GM23338 (cell line): ENCODE data around the gene CNDP1. TPM values are rescaled to one million over a fixed set of nuclear protein-coding genes. Genes with fewer than 3 reads are reported as not detected.

ENCODE experiments used
- ATAC-seq: fragments of 200-7000 bp; cut with Tn5 transposase; 3 replicates; pipeline ENCODE4 v1.9.1; 2020
- DNase-seq: peaks from one replicate; pipeline ENCODE4 v3.0.0-alpha.2; 2015; ENCODE audit warnings: low spot score
- H2AFZ ChIP-seq: fragments of 200-600 bp; sonication (generic); 2 replicates; pipeline ENCODE4 v1.8.0; 2016; ENCODE audit warnings: antibody characterized with exemption, mild to moderate bottlenecking, moderate library complexity
- H3F3A ChIP-seq: fragments of 200-600 bp; sonication (generic); replicated peaks from 2 replicates; pipeline ENCODE4 v1.8.0; 2017; ENCODE audit warnings: antibody characterized with exemption, mixed run types, low read depth
- H3K27ac ChIP-seq: fragments of 200-600 bp; sonication (generic); 2 replicates; pipeline ENCODE4 v1.6.1; 2016; ENCODE audit warnings: low read depth
- H3K27me3 ChIP-seq: fragments of 200-600 bp; sonication (generic); 2 replicates; pipeline ENCODE4 v1.8.0; 2016; ENCODE audit warnings: mild to moderate bottlenecking, mixed run types, moderate library complexity; ENCODE audit not compliant: insufficient read depth
- H3K36me3 ChIP-seq: fragments of 200-600 bp; sonication (generic); 2 replicates; pipeline ENCODE4 v1.8.0; 2016; ENCODE audit warnings: mild to moderate bottlenecking; ENCODE audit not compliant: insufficient read depth
- H3K4me1 ChIP-seq: fragments of 200-600 bp; sonication (generic); 2 replicates; pipeline ENCODE4 v1.8.0; 2016; ENCODE audit warnings: mild to moderate bottlenecking, moderate library complexity; ENCODE audit not compliant: insufficient read depth
- H3K4me2 ChIP-seq: fragments of 200-600 bp; sonication (generic); 2 replicates; pipeline ENCODE4 v1.7.1; 2017; ENCODE audit warnings: mixed run types
- H3K4me3 ChIP-seq: fragments of 200-600 bp; sonication (generic); 2 replicates; pipeline ENCODE4 v1.6.1; 2016; ENCODE audit warnings: mixed run types
- H3K79me2 ChIP-seq: fragments of 200-600 bp; sonication (generic); replicated peaks from 2 replicates; pipeline ENCODE4 v1.8.0; 2017; ENCODE audit warnings: mild to moderate bottlenecking; ENCODE audit not compliant: insufficient read depth
- H3K9me2 ChIP-seq: fragments of 200-600 bp; sonication (generic); 2 replicates; pipeline ENCODE4 v1.8.0; 2017; ENCODE audit not compliant: insufficient read depth
- H4K20me1 ChIP-seq: fragments of 200-600 bp; sonication (generic); replicated peaks from 2 replicates; pipeline ENCODE4 v1.8.0; 2017; ENCODE audit warnings: mild to moderate bottlenecking; ENCODE audit not compliant: insufficient read depth
- H3K27ac Mint-ChIP-seq: 2 replicates; pipeline ENCODE4 v1.8.0; 2020; ENCODE audit warnings: inconsistent platforms, mild to moderate bottlenecking, moderate library complexity, mixed read lengths
- H3K27me3 Mint-ChIP-seq: 3 replicates; pipeline ENCODE4 v1.8.0; 2022; ENCODE audit warnings: low read depth, mild to moderate bottlenecking, moderate library complexity, mixed read lengths, inconsistent platforms; ENCODE audit not compliant: insufficient read depth, poor library complexity
- H3K36me3 Mint-ChIP-seq: 3 replicates; pipeline ENCODE4 v1.8.0; 2021; ENCODE audit warnings: low read depth, mild to moderate bottlenecking, inconsistent platforms, moderate library complexity, mixed read lengths
- H3K4me1 Mint-ChIP-seq: 3 replicates; pipeline ENCODE4 v1.8.0; 2020; ENCODE audit warnings: mild to moderate bottlenecking, inconsistent platforms, mixed read lengths
- H3K4me3 Mint-ChIP-seq: 3 replicates; pipeline ENCODE4 v1.8.0; 2021; ENCODE audit warnings: moderate library complexity, mild to moderate bottlenecking, inconsistent platforms, mixed read lengths
- H3K9me3 Mint-ChIP-seq: 3 replicates; pipeline ENCODE4 v1.8.0; 2020; ENCODE audit warnings: moderate library complexity, mild to moderate bottlenecking, inconsistent platforms, mixed read lengths
- CREB1 ChIP-seq: fragments of 250-450 bp; sonication (Bioruptor Pico); IDR thresholded peaks from 2 replicates; pipeline ENCODE4 v1.5.0; 2020; ENCODE audit warnings: low read depth, mild to moderate bottlenecking, moderate library complexity
- EZH2 ChIP-seq: fragments of 200-600 bp; sonication (generic); IDR thresholded peaks from one replicate; pipeline ENCODE4 v1.8.0; 2017; ENCODE audit warnings: antibody characterized with exemption, mild to moderate bottlenecking, low read depth; ENCODE audit not compliant: unreplicated experiment
- NANOG ChIP-seq: IDR thresholded peaks from 2 replicates; pipeline ENCODE4 v1.6.1; 2016; ENCODE audit warnings: antibody characterized with exemption, borderline replicate concordance
- STAT1 ChIP-seq: IDR thresholded peaks from one replicate; pipeline ENCODE4 v1.6.1; 2016; ENCODE audit warnings: antibody characterized with exemption; ENCODE audit not compliant: unreplicated experiment
- ZNF114 ChIP-seq: fragments of 250-450 bp; sonication (Bioruptor Pico); IDR thresholded peaks from 2 replicates; pipeline ENCODE4 v1.5.0; 2020; ENCODE audit warnings: mild to moderate bottlenecking, moderate library complexity
- ZNF462 ChIP-seq: fragments of 250-450 bp; sonication (Bioruptor Pico); IDR thresholded peaks from 2 replicates; pipeline ENCODE4 v1.5.0; 2020; ENCODE audit warnings: mild to moderate bottlenecking, moderate library complexity
- polyA plus RNA-seq: library from polyadenylated mRNA; unstranded; fragments of >200 nt; fragmentation: Nextera tagmentation; extraction: Ambion mirVana; gene quantifications from 2 replicates; pipeline ENCODE4 v1.2.1, GENCODE V29; 2016
- total RNA-seq: library from RNA; depleted of rRNA; stranded (reverse); fragments of >200 nt; shearing (Covaris generic); gene quantifications from 2 replicates; pipeline ENCODE4 v1.2.3, GENCODE V29; 2014
- TF ChIP-seq, protein P1 (sequence below), 2 experiments: fragments of 200-600 bp in 1 of 2; sonication (generic) in 1 of 2; conservative IDR thresholded peaks; 2 replicates each; pipeline versions ENCODE4 v1.5.1 to v1.6.1; 2016 to 2017; ENCODE audit warnings: antibody characterized with exemption in 2 of 2, low read depth in 2 of 2, mild to moderate bottlenecking in 2 of 2, moderate library complexity in 1 of 2

The CNDP1 gene
- total and polyA plus RNA-seq, 2 experiments from 2014 or later: 0.03 to 0.11 TPM

DNA sequence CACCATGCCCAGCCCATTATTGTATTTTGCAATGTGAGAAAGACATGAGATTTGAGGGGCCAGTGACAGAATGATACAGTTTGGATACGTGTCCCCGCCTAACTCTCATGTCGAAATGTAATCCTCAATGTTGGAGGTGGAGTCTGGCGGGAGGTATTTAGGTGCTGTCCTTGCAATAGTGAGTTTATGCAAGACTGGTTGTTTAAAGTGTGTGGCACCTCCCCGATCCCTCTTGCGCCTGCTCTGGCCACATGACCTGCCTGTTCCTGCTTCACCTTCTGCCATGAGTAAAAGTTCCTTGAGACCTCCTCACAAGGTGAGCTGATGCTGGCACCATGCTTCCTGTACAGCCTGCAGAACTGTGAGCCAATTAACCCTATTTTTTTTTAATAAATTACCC, 16.6 kb downstream of the CNDP1 start (continued):
- TF ChIP-seq ZNF462 (CRISPR knock-in tag) (no peak), EZH2 (no peak), STAT1 (no peak)

DNA sequence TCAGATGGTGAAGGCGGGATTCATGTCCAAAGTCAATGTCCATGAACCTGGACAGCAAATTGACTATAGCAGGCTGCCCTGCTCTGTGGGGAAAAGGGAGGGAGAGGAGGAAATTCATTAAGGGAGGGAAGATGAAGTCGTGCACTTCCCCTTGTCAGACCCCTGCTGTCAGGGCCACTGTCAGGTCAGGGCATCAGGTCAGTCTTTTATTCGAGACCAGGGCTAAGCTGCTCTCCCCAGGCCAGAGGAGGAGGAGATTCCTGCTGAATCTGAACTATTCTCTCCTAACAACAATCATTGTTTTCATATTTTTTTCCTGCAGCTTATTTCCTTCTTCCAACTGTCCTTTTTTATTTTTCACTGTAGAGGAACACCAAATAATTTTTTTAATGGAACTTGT, 17.2 kb downstream of the CNDP1 start:
- no peaks in the 10 kb centered on the region for H3F3A ChIP-seq
- ATAC-seq: no peak
- peaks cover 6% of the 10 kb centered on the region for H3K36me3 ChIP-seq
- H3K36me3 Mint-ChIP-seq: peaks cover 28% of the 10 kb centered on the region
- no peak overlapping the region for H2AFZ ChIP-seq
- no peak overlapping the region for H3K27ac ChIP-seq
- H3K4me2 ChIP-seq: no peak overlapping the region
- peaks cover 6% of the 10 kb centered on the region for H3K27me3 Mint-ChIP-seq
- H4K20me1 ChIP-seq: no peaks in the 10 kb centered on the region
- H3K9me2 ChIP-seq: no peaks in the 10 kb centered on the region
- H3K4me3 ChIP-seq: no peak overlapping the region
- no peaks in the 10 kb centered on the region for H3K79me2 ChIP-seq
- H3K4me1 Mint-ChIP-seq: peaks cover 2% of the 10 kb centered on the region; the same call in 1 of the 3 replicates
- no peak for DNase-seq
- H3K27ac Mint-ChIP-seq: no peak overlapping the region
- H3K4me3 Mint-ChIP-seq: no peak overlapping the region
- H3K27me3 ChIP-seq: no peaks in the 10 kb centered on the region
- H3K9me3 Mint-ChIP-seq: peaks cover 49% of the 10 kb centered on the region
- H3K4me1 ChIP-seq: no peaks in the 10 kb centered on the region
- no peak for TF ChIP-seq ZNF462 (CRISPR knock-in tag)
- no peak for TF ChIP-seq CREB1 (CRISPR knock-in tag)
- no peak for TF ChIP-seq ZNF114 (CRISPR knock-in tag)
- no peak for TF ChIP-seq NANOG
- TF ChIP-seq, protein P1, sequence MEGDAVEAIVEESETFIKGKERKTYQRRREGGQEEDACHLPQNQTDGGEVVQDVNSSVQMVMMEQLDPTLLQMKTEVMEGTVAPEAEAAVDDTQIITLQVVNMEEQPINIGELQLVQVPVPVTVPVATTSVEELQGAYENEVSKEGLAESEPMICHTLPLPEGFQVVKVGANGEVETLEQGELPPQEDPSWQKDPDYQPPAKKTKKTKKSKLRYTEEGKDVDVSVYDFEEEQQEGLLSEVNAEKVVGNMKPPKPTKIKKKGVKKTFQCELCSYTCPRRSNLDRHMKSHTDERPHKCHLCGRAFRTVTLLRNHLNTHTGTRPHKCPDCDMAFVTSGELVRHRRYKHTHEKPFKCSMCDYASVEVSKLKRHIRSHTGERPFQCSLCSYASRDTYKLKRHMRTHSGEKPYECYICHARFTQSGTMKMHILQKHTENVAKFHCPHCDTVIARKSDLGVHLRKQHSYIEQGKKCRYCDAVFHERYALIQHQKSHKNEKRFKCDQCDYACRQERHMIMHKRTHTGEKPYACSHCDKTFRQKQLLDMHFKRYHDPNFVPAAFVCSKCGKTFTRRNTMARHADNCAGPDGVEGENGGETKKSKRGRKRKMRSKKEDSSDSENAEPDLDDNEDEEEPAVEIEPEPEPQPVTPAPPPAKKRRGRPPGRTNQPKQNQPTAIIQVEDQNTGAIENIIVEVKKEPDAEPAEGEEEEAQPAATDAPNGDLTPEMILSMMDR (conservative IDR thresholded peaks at IDR 0.05; ENCODE audit: low read depth in 2 of 2): no peak
